Kidney (tissue), 14 donors: ENCODE results near the gene SDK1. TPM values are rescaled to one million over a fixed set of nuclear protein-coding genes. Genes with fewer than 3 reads are reported as not detected.
A peak's percentile ranks its signal among the peaks of the same experiment; 100 is the strongest.

Experiments
- DNase-seq, 5 donors: peaks; one replicate each; pipeline ENCODE4 v3.0.0-alpha.2; 2013 to 2020
- FAIRE-seq: peaks from 2 replicates; lab custom pipeline; 2012; peaks lifted over from hg19 to GRCh38; lab: Jason Lieb, UNC
- H3K27ac ChIP-seq, 2 donors: one replicate each; pipeline ENCODE4 v1.7.0; 2013; ENCODE audit warnings: low read depth in 2 of 2, low read length in 2 of 2, inconsistent platforms in 1 of 2
- H3K27me3 ChIP-seq: one replicate; pipeline ENCODE4 v1.7.1; 2013; ENCODE audit warnings: low read length, inconsistent platforms; ENCODE audit not compliant: control insufficient read depth, insufficient read depth
- H3K36me3 ChIP-seq, 3 donors: one replicate each; pipeline versions ENCODE4 v1.7.0 to v1.7.1; 2013; ENCODE audit warnings: low read length in 3 of 3, control low read depth in 1 of 3, inconsistent platforms in 1 of 3; ENCODE audit not compliant: insufficient read depth in 3 of 3, control insufficient read depth in 2 of 3
- H3K4me1 ChIP-seq, 3 donors: one replicate each; pipeline versions ENCODE4 v1.7.0 to v1.7.1; 2013; ENCODE audit warnings: low read length in 3 of 3, inconsistent platforms in 1 of 3, low read depth in 1 of 3; ENCODE audit not compliant: control insufficient read depth in 2 of 3, insufficient read depth in 2 of 3
- H3K4me3 ChIP-seq, 3 donors: one replicate each; pipeline versions ENCODE4 v1.7.0 to v1.8.1; 2013; ENCODE audit warnings: low read length in 3 of 3, control low read depth in 1 of 3, inconsistent platforms in 1 of 3
- H3K9ac ChIP-seq, 3 donors: one replicate each; pipeline versions ENCODE4 v1.7.0 to v1.7.1; 2013; ENCODE audit warnings: low read length in 3 of 3, control low read depth in 1 of 3, inconsistent platforms in 1 of 3
- H3K9me3 ChIP-seq, 3 donors: one replicate each; pipeline versions ENCODE4 v1.7.0 to v1.7.1; 2013; ENCODE audit warnings: low read length in 3 of 3, control low read depth in 1 of 3, inconsistent platforms in 1 of 3; ENCODE audit not compliant: control insufficient read depth in 2 of 3, insufficient read depth in 1 of 3
- CTCF ChIP-seq: IDR thresholded peaks from 3 replicates; pipeline ENCODE4 v1.5.1; 2012; ENCODE audit warnings: mild to moderate bottlenecking, moderate library complexity, borderline replicate concordance; ENCODE audit not compliant: insufficient read depth; ENCODE audit errors: extremely low read depth
- intact Hi-C: fragments of 100-400 bp; cut with DNase I; formaldehyde crosslinking; loops from one replicate; pipeline ENCODE4 v1.11.1; 2022
- polyA plus RNA-seq: library from polyadenylated mRNA; stranded (reverse); fragments of 350-450 nt; fragmentation: Illumina TruSeq; extraction: RNeasy Lipid Tissue Mini Kit (QIAGEN cat#74804); gene quantifications from one replicate; pipeline ENCODE4 v1.2.3, GENCODE V29; 2014; ENCODE audit warnings: low read depth, low replicate concordance; ENCODE audit not compliant: insufficient read depth
- total RNA-seq: library from RNA; stranded (reverse); fragmentation: NEBNext Ultra II Directional; extraction: Animal tissue kit (Norgen Biotek cat#: 25700); gene quantifications from one replicate; pipeline ENCODE4 v1.2.1, GENCODE V29; 2021
- donor health status: control.
- donor health status: control.
- donor health status: control.
- donor health status: control.
- donor health status: control.
- donor health status: DM: yes; HTN: yes; CAD: no.
- donor health status: Normal renal cell carcinoma (clear cell type).

The SDK1 gene
- total and polyA plus RNA-seq, 2 donors from 2014 or later, result 2.0 to 38.3 TPM

GRCh38 chr7:4157651-4158050, 856.6 kb downstream of the SDK1 start:
- intact Hi-C loops, result no loop called here
- no peak for DNase-seq
- FAIRE-seq, result no peak
- Histone ChIP-seq H3K9ac (no peak overlapping the region), H3K4me1 (no peaks in the 10 kb centered on the region), H3K27me3 (no peaks in the 10 kb centered on the region), H3K4me3 (no peak overlapping the region), H3K36me3 (no peaks in the 10 kb centered on the region), H3K27ac (no peak overlapping the region), H3K9me3 (no peaks in the 10 kb centered on the region)
- TF ChIP-seq CTCF, result no peak

- FAIRE-seq, result no peak
- intact Hi-C loops, result no loop called here
Observed at GRCh38 chr7:4158441-4159153, 857.5 kb downstream of the SDK1 start.

GRCh38 chr7:4159154-4159501, 858.1 kb downstream of the SDK1 start:
- Histone ChIP-seq H3K4me3 (no peak overlapping the region), H3K36me3 (no peaks in the 10 kb centered on the region), H3K4me1 (no peaks in the 10 kb centered on the region), H3K27me3 (no peaks in the 10 kb centered on the region), H3K9me3 (no peaks in the 10 kb centered on the region), H3K27ac (no peak overlapping the region), H3K9ac (no peak overlapping the region)
- TF ChIP-seq CTCF, result no peak
- DNase-seq (peak in 2 of 5 donors; percentile 17 to 50), FAIRE-seq (no peak)
- intact Hi-C loops, result no loop called here

More at GRCh38 chr7:4158441-4159153, 857.5 kb downstream of the SDK1 start:
- Histone ChIP-seq H3K9ac (no peak overlapping the region), H3K4me1 (no peaks in the 10 kb centered on the region), H3K27ac (no peak overlapping the region), H3K4me3 (no peak overlapping the region), H3K27me3 (no peaks in the 10 kb centered on the region), H3K9me3 (no peaks in the 10 kb centered on the region), H3K36me3 (no peaks in the 10 kb centered on the region)
- peak in 3 of 5 donors; percentile 15 to 58 (median 22) for DNase-seq
- no peak for TF ChIP-seq CTCF
